H9 (cell line): ENCODE results near the gene ACOXL. TPM values are rescaled to one million over a fixed set of nuclear protein-coding genes. Genes with fewer than 3 reads are reported as not detected.

ENCODE experiments used
- DNase-seq: peaks from one replicate; pipeline ENCODE4 v3.0.0-alpha.2; 2017
- H2AFZ ChIP-seq: one replicate; pipeline ENCODE4 v1.6.1; 2013; ENCODE audit warnings: mild to moderate bottlenecking, low read length, control low read depth, moderate library complexity
- H2AK5ac ChIP-seq: 2 replicates; pipeline ENCODE4 v1.6.1; 2013; ENCODE audit warnings: low read length, control low read depth, mixed read lengths; ENCODE audit not compliant: insufficient read length
- H2BK120ac ChIP-seq: one replicate; pipeline ENCODE4 v1.6.1; 2013; ENCODE audit warnings: low read depth, mild to moderate bottlenecking, low read length, control low read depth, inconsistent platforms; ENCODE audit not compliant: poor library complexity, severe bottlenecking
- H2BK12ac ChIP-seq: 2 replicates; pipeline ENCODE4 v1.6.1; 2013; ENCODE audit warnings: low read length, control low read depth, mixed read lengths, low read depth; ENCODE audit not compliant: insufficient read length
- H2BK15ac ChIP-seq: 2 replicates; pipeline ENCODE4 v1.6.1; 2013; ENCODE audit warnings: low read depth, low read length, control low read depth
- H2BK20ac ChIP-seq: one replicate; pipeline ENCODE4 v1.6.1; 2013; ENCODE audit warnings: low read depth, mild to moderate bottlenecking, low read length, control low read depth, inconsistent platforms; ENCODE audit not compliant: poor library complexity, severe bottlenecking
- H2BK5ac ChIP-seq: 2 replicates; pipeline ENCODE4 v1.6.1; 2013; ENCODE audit warnings: low read length, control low read depth, mixed read lengths; ENCODE audit not compliant: insufficient read length
- H3K14ac ChIP-seq: 2 replicates; pipeline ENCODE4 v1.6.1; 2013; ENCODE audit warnings: low read length, control low read depth; ENCODE audit not compliant: insufficient read depth
- H3K18ac ChIP-seq: 2 replicates; pipeline ENCODE4 v1.6.1; 2013; ENCODE audit warnings: low read depth, mild to moderate bottlenecking, mixed read lengths, low read length, control low read depth; ENCODE audit not compliant: insufficient read length
- H3K23ac ChIP-seq: 2 replicates; pipeline ENCODE4 v1.6.1; 2013; ENCODE audit warnings: low read length, control low read depth, mixed read lengths, low read depth; ENCODE audit not compliant: insufficient read length
- H3K23me2 ChIP-seq: 2 replicates; pipeline ENCODE4 v1.6.1; 2013; ENCODE audit warnings: low read depth, mild to moderate bottlenecking, mixed read lengths, low read length, control low read depth; ENCODE audit not compliant: insufficient read length, poor library complexity, severe bottlenecking
- H3K27ac ChIP-seq: 2 replicates; pipeline ENCODE4 v1.5.1; 2013; ENCODE audit warnings: low read length, control low read depth, mixed read lengths, low read depth; ENCODE audit not compliant: insufficient read length
- H3K27me3 ChIP-seq: 2 replicates; pipeline ENCODE4 v1.6.1; 2013; ENCODE audit warnings: low read length, control low read depth, inconsistent platforms; ENCODE audit not compliant: insufficient read depth
- H3K4ac ChIP-seq: 2 replicates; pipeline ENCODE4 v1.6.1; 2013; ENCODE audit warnings: low read depth, mild to moderate bottlenecking, control low read depth, inconsistent platforms, low read length, moderate library complexity
- H3K4me1 ChIP-seq: 2 replicates; pipeline ENCODE4 v1.6.1; 2013; ENCODE audit warnings: low read length, control low read depth, inconsistent platforms; ENCODE audit not compliant: insufficient read depth
- H3K4me2 ChIP-seq: 2 replicates; pipeline ENCODE4 v1.6.1; 2013; ENCODE audit warnings: low read length, control low read depth, mixed read lengths; ENCODE audit not compliant: insufficient read length, insufficient read depth
- H3K56ac ChIP-seq: 2 replicates; pipeline ENCODE4 v1.6.1; 2013; ENCODE audit warnings: low read depth, mild to moderate bottlenecking, mixed read lengths, low read length, control low read depth; ENCODE audit not compliant: insufficient read length
- H3K79me1 ChIP-seq: 2 replicates; pipeline ENCODE4 v1.6.1; 2013; ENCODE audit warnings: low read depth, mild to moderate bottlenecking, moderate library complexity, low read length, control low read depth, inconsistent platforms; ENCODE audit not compliant: insufficient read depth, poor library complexity, severe bottlenecking
- H3K79me2 ChIP-seq: 2 replicates; pipeline ENCODE4 v1.6.1; 2013; ENCODE audit warnings: low read length, control low read depth, inconsistent platforms; ENCODE audit not compliant: insufficient read depth
- H3K9ac ChIP-seq: 2 replicates; pipeline ENCODE4 v1.6.1; 2013; ENCODE audit warnings: low read length, control low read depth, mixed read lengths; ENCODE audit not compliant: insufficient read length; ENCODE audit errors: extremely low read depth
- H3K9me3 ChIP-seq: one replicate; pipeline ENCODE4 v1.6.1; 2013; ENCODE audit warnings: low read depth, low read length, inconsistent platforms; ENCODE audit not compliant: control insufficient read depth
- H3T11ph ChIP-seq: one replicate; pipeline ENCODE4 v1.6.1; 2013; ENCODE audit warnings: mild to moderate bottlenecking, low read length, control low read depth, inconsistent platforms
- H4K20me1 ChIP-seq: one replicate; pipeline ENCODE4 v1.6.1; 2013; ENCODE audit not compliant: control insufficient read depth, insufficient read length, insufficient read depth
- H4K5ac ChIP-seq: 2 replicates; pipeline ENCODE4 v1.6.1; 2013; ENCODE audit warnings: low read depth, mild to moderate bottlenecking, mixed read lengths, low read length, control low read depth; ENCODE audit not compliant: insufficient read length
- H4K8ac ChIP-seq: replicated peaks from 2 replicates; pipeline ENCODE4 v1.6.1; 2013; ENCODE audit warnings: low read length, control low read depth, mixed read lengths, low read depth; ENCODE audit not compliant: insufficient read length
- H4K91ac ChIP-seq: 2 replicates; pipeline ENCODE4 v1.6.1; 2013; ENCODE audit warnings: low read depth, mild to moderate bottlenecking, moderate library complexity, mixed read lengths, low read length, control low read depth; ENCODE audit not compliant: insufficient read length
- H3K27ac Mint-ChIP-seq, 3 experiments: 2 replicates in 2 of 3; 3 replicates in 1 of 3; pipeline ENCODE4 v1.8.0; 2020 to 2021; ENCODE audit warnings: mixed read lengths in 3 of 3, mild to moderate bottlenecking in 1 of 3, moderate library complexity in 1 of 3
- H3K27me3 Mint-ChIP-seq: 2 replicates; pipeline ENCODE4 v1.8.0; 2021; ENCODE audit warnings: low read depth, mild to moderate bottlenecking, moderate library complexity, mixed read lengths
- H3K36me3 Mint-ChIP-seq, 3 experiments: 2 replicates in 2 of 3; 3 replicates in 1 of 3; pipeline ENCODE4 v1.8.0; 2020 to 2021; ENCODE audit warnings: low read depth in 3 of 3, mixed read lengths in 3 of 3; ENCODE audit not compliant: insufficient read depth in 1 of 3
- H3K4me1 Mint-ChIP-seq, 2 experiments: 2 replicates each; pipeline ENCODE4 v1.8.0; 2020; ENCODE audit warnings: mixed read lengths in 2 of 2
- H3K4me3 Mint-ChIP-seq, 2 experiments: 2 replicates in 1 of 2; 3 replicates in 1 of 2; pipeline ENCODE4 v1.8.0; 2020 to 2021; ENCODE audit warnings: mild to moderate bottlenecking in 2 of 2, mixed read lengths in 2 of 2, moderate library complexity in 1 of 2
- H3K9me3 Mint-ChIP-seq, 2 experiments: 2 replicates in 1 of 2; 3 replicates in 1 of 2; pipeline ENCODE4 v1.8.0; 2020; ENCODE audit warnings: mild to moderate bottlenecking in 2 of 2, mixed read lengths in 2 of 2, moderate library complexity in 1 of 2
- CTCF ChIP-seq: fragments of 200-600 bp; sonication (generic); conservative IDR thresholded peaks from 3 replicates; pipeline ENCODE4 v1.8.0; 2021; ENCODE audit warnings: antibody characterized with exemption, mild to moderate bottlenecking
- WGBS: extraction: QIAGEN DNeasy Blood & Tissue Kit; methylation state at CpG from one replicate; pipeline ENCODE4 v1.1.7; 2013; ENCODE audit warnings: missing lambda C conversion rate, low lambda C conversion rate, mixed read lengths; ENCODE audit not compliant: insufficient read length; ENCODE audit errors: extremely low coverage; 5-methylcytosine and 5-hydroxymethylcytosine counted together
- total RNA-seq: library from RNA; stranded (reverse); gene quantifications from 2 replicates; pipeline ENCODE4 v1.2.1, GENCODE V29; 2021

Gene ACOXL
- total RNA-seq, 1 experiment from 2014 or later = 37.6 TPM

GRCh38 chr2:110815938-110816337, 83.6 kb downstream of the ACOXL start:
- Histone ChIP-seq H3K79me1 (no peaks in the 10 kb centered on the region), H3K27me3 (no peaks in the 10 kb centered on the region), H3K4ac (no peak overlapping the region), H3K79me2 (no peaks in the 10 kb centered on the region), H2BK5ac (no peak overlapping the region), H3K9ac (no peak overlapping the region), H3K4me2 (no peak overlapping the region), H2BK15ac (no peak overlapping the region), H3K56ac (no peak overlapping the region), H2BK12ac (no peak overlapping the region), H4K5ac (no peak overlapping the region), H2BK20ac (no peak overlapping the region), H3K27ac (no peak overlapping the region), H3K18ac (no peak overlapping the region), H2BK120ac (no peak overlapping the region), H3K9me3 (no peaks in the 10 kb centered on the region), H3T11ph (no peak overlapping the region), H3K23ac (no peak overlapping the region), H2AK5ac (no peak overlapping the region), H4K20me1 (no peaks in the 10 kb centered on the region), H3K23me2 (no peaks in the 10 kb centered on the region), H3K14ac (no peak overlapping the region), H3K4me1 (no peaks in the 10 kb centered on the region), H4K91ac (no peak overlapping the region), H2AFZ (no peak overlapping the region), H4K8ac (no peak overlapping the region)
- Mint-ChIP-seq H3K9me3 (no peaks in the 10 kb centered on the region), H3K27me3 (no peaks in the 10 kb centered on the region), H3K4me1 (peaks cover 9 to 12% of the 10 kb centered on the region in 2 experiments), H3K4me3 (no peak overlapping the region; a peak in 1 of 5 replicates), H3K36me3 (peaks cover 28 to 55% (median 54%) of the 10 kb centered on the region in 3 experiments), H3K27ac (no peak overlapping the region)
- TF ChIP-seq CTCF = no peak
- DNase-seq = no peak
- WGBS = no CpG with 5 or more reads among the region's 1 CpG
